GM23338 (cell line): ENCODE results near the gene ANO4. TPM values are rescaled to one million over a fixed set of nuclear protein-coding genes. Genes with fewer than 3 reads are reported as not detected.

Source experiments
- ATAC-seq: fragments of 200-7000 bp; cut with Tn5 transposase; 3 replicates; pipeline ENCODE4 v1.9.1; 2020
- DNase-seq: peaks from one replicate; pipeline ENCODE4 v3.0.0-alpha.2; 2015; ENCODE audit warnings: low spot score
- H2AFZ ChIP-seq: fragments of 200-600 bp; sonication (generic); 2 replicates; pipeline ENCODE4 v1.8.0; 2016; ENCODE audit warnings: antibody characterized with exemption, mild to moderate bottlenecking, moderate library complexity
- H3F3A ChIP-seq: fragments of 200-600 bp; sonication (generic); replicated peaks from 2 replicates; pipeline ENCODE4 v1.8.0; 2017; ENCODE audit warnings: antibody characterized with exemption, mixed run types, low read depth
- H3K27ac ChIP-seq: fragments of 200-600 bp; sonication (generic); 2 replicates; pipeline ENCODE4 v1.6.1; 2016; ENCODE audit warnings: low read depth
- H3K27me3 ChIP-seq: fragments of 200-600 bp; sonication (generic); 2 replicates; pipeline ENCODE4 v1.8.0; 2016; ENCODE audit warnings: mild to moderate bottlenecking, mixed run types, moderate library complexity; ENCODE audit not compliant: insufficient read depth
- H3K36me3 ChIP-seq: fragments of 200-600 bp; sonication (generic); 2 replicates; pipeline ENCODE4 v1.8.0; 2016; ENCODE audit warnings: mild to moderate bottlenecking; ENCODE audit not compliant: insufficient read depth
- H3K4me1 ChIP-seq: fragments of 200-600 bp; sonication (generic); 2 replicates; pipeline ENCODE4 v1.8.0; 2016; ENCODE audit warnings: mild to moderate bottlenecking, moderate library complexity; ENCODE audit not compliant: insufficient read depth
- H3K4me2 ChIP-seq: fragments of 200-600 bp; sonication (generic); 2 replicates; pipeline ENCODE4 v1.7.1; 2017; ENCODE audit warnings: mixed run types
- H3K4me3 ChIP-seq: fragments of 200-600 bp; sonication (generic); 2 replicates; pipeline ENCODE4 v1.6.1; 2016; ENCODE audit warnings: mixed run types
- H3K79me2 ChIP-seq: fragments of 200-600 bp; sonication (generic); replicated peaks from 2 replicates; pipeline ENCODE4 v1.8.0; 2017; ENCODE audit warnings: mild to moderate bottlenecking; ENCODE audit not compliant: insufficient read depth
- H3K9me2 ChIP-seq: fragments of 200-600 bp; sonication (generic); 2 replicates; pipeline ENCODE4 v1.8.0; 2017; ENCODE audit not compliant: insufficient read depth
- H4K20me1 ChIP-seq: fragments of 200-600 bp; sonication (generic); replicated peaks from 2 replicates; pipeline ENCODE4 v1.8.0; 2017; ENCODE audit warnings: mild to moderate bottlenecking; ENCODE audit not compliant: insufficient read depth
- H3K27ac Mint-ChIP-seq: 2 replicates; pipeline ENCODE4 v1.8.0; 2020; ENCODE audit warnings: inconsistent platforms, mild to moderate bottlenecking, moderate library complexity, mixed read lengths
- H3K27me3 Mint-ChIP-seq: 3 replicates; pipeline ENCODE4 v1.8.0; 2022; ENCODE audit warnings: low read depth, mild to moderate bottlenecking, moderate library complexity, mixed read lengths, inconsistent platforms; ENCODE audit not compliant: insufficient read depth, poor library complexity
- H3K36me3 Mint-ChIP-seq: 3 replicates; pipeline ENCODE4 v1.8.0; 2021; ENCODE audit warnings: low read depth, mild to moderate bottlenecking, inconsistent platforms, moderate library complexity, mixed read lengths
- H3K4me1 Mint-ChIP-seq: 3 replicates; pipeline ENCODE4 v1.8.0; 2020; ENCODE audit warnings: mild to moderate bottlenecking, inconsistent platforms, mixed read lengths
- H3K4me3 Mint-ChIP-seq: 3 replicates; pipeline ENCODE4 v1.8.0; 2021; ENCODE audit warnings: moderate library complexity, mild to moderate bottlenecking, inconsistent platforms, mixed read lengths
- H3K9me3 Mint-ChIP-seq: 3 replicates; pipeline ENCODE4 v1.8.0; 2020; ENCODE audit warnings: moderate library complexity, mild to moderate bottlenecking, inconsistent platforms, mixed read lengths
- CREB1 ChIP-seq: fragments of 250-450 bp; sonication (Bioruptor Pico); IDR thresholded peaks from 2 replicates; pipeline ENCODE4 v1.5.0; 2020; ENCODE audit warnings: low read depth, mild to moderate bottlenecking, moderate library complexity
- ETS1 ChIP-seq: IDR thresholded peaks from 2 replicates; pipeline ENCODE4 v1.6.1; 2016; ENCODE audit warnings: antibody characterized with exemption
- EZH2 ChIP-seq: fragments of 200-600 bp; sonication (generic); IDR thresholded peaks from one replicate; pipeline ENCODE4 v1.8.0; 2017; ENCODE audit warnings: antibody characterized with exemption, mild to moderate bottlenecking, low read depth; ENCODE audit not compliant: unreplicated experiment
- EZH2phosphoT487 ChIP-seq: fragments of 200-600 bp; sonication (generic); IDR thresholded peaks from one replicate; pipeline ENCODE4 v1.8.1; 2018; ENCODE audit warnings: antibody characterized with exemption; ENCODE audit not compliant: unreplicated experiment
- JUNB ChIP-seq: IDR thresholded peaks from one replicate; pipeline ENCODE4 v1.6.1; 2016; ENCODE audit warnings: antibody characterized with exemption; ENCODE audit not compliant: unreplicated experiment
- NANOG ChIP-seq: IDR thresholded peaks from 2 replicates; pipeline ENCODE4 v1.6.1; 2016; ENCODE audit warnings: antibody characterized with exemption, borderline replicate concordance
- POLR2AphosphoS5 ChIP-seq: IDR thresholded peaks from 2 replicates; pipeline ENCODE4 v1.6.1; 2016; ENCODE audit warnings: antibody characterized with exemption, low read depth
- STAT1 ChIP-seq: IDR thresholded peaks from one replicate; pipeline ENCODE4 v1.6.1; 2016; ENCODE audit warnings: antibody characterized with exemption; ENCODE audit not compliant: unreplicated experiment
- ZNF114 ChIP-seq: fragments of 250-450 bp; sonication (Bioruptor Pico); IDR thresholded peaks from 2 replicates; pipeline ENCODE4 v1.5.0; 2020; ENCODE audit warnings: mild to moderate bottlenecking, moderate library complexity
- polyA plus RNA-seq: library from polyadenylated mRNA; unstranded; fragments of >200 nt; fragmentation: Nextera tagmentation; extraction: Ambion mirVana; gene quantifications from 2 replicates; pipeline ENCODE4 v1.2.1, GENCODE V29; 2016
- total RNA-seq: library from RNA; depleted of rRNA; stranded (reverse); fragments of >200 nt; shearing (Covaris generic); gene quantifications from 2 replicates; pipeline ENCODE4 v1.2.3, GENCODE V29; 2014
- TF ChIP-seq, protein P1 (sequence below): fragments of 250-450 bp; sonication (Bioruptor Pico); IDR thresholded peaks from 2 replicates; pipeline ENCODE4 v1.5.0; 2020; ENCODE audit warnings: mild to moderate bottlenecking, moderate library complexity
- TF ChIP-seq, protein P2 (sequence below), 2 experiments: fragments of 200-600 bp in 1 of 2; sonication (generic) in 1 of 2; conservative IDR thresholded peaks; 2 replicates each; pipeline versions ENCODE4 v1.5.1 to v1.6.1; 2016 to 2017; ENCODE audit warnings: antibody characterized with exemption in 2 of 2, low read depth in 2 of 2, mild to moderate bottlenecking in 2 of 2, moderate library complexity in 1 of 2

The ANO4 gene
- total and polyA plus RNA-seq, 2 experiments from 2014 or later, result 1.7 to 8.7 TPM

GRCh38 chr12:100843061-100843460, 48.5 kb downstream of the ANO4 start:
- Histone ChIP-seq H3K4me2 (no peak overlapping the region), H3K4me3 (no peak overlapping the region), H3K79me2 (no peaks in the 10 kb centered on the region), H3K9me2 (peaks cover 5% of the 10 kb centered on the region; the same call in 1 of the 2 replicates), H4K20me1 (no peaks in the 10 kb centered on the region), H3F3A (no peaks in the 10 kb centered on the region), H3K27me3 (no peaks in the 10 kb centered on the region), H2AFZ (no peak overlapping the region; the same call in 1 of the 2 replicates), H3K36me3 (no peaks in the 10 kb centered on the region), H3K4me1 (no peaks in the 10 kb centered on the region), H3K27ac (no peak overlapping the region)
- no peak for ATAC-seq
- Mint-ChIP-seq H3K27ac (no peak overlapping the region), H3K4me3 (no peak overlapping the region), H3K36me3 (no peaks in the 10 kb centered on the region), H3K27me3 (no peaks in the 10 kb centered on the region), H3K4me1 (no peaks in the 10 kb centered on the region), H3K9me3 (no peaks in the 10 kb centered on the region)
- no peak for DNase-seq
- TF ChIP-seq ETS1 (no peak), ZNF114 (CRISPR knock-in tag) (no peak), EZH2 (no peak), NANOG (no peak), POLR2AphosphoS5 (no peak), STAT1 (no peak), JUNB (no peak), CREB1 (CRISPR knock-in tag) (no peak), EZH2phosphoT487 (no peak)
- TF ChIP-seq, protein P1, sequence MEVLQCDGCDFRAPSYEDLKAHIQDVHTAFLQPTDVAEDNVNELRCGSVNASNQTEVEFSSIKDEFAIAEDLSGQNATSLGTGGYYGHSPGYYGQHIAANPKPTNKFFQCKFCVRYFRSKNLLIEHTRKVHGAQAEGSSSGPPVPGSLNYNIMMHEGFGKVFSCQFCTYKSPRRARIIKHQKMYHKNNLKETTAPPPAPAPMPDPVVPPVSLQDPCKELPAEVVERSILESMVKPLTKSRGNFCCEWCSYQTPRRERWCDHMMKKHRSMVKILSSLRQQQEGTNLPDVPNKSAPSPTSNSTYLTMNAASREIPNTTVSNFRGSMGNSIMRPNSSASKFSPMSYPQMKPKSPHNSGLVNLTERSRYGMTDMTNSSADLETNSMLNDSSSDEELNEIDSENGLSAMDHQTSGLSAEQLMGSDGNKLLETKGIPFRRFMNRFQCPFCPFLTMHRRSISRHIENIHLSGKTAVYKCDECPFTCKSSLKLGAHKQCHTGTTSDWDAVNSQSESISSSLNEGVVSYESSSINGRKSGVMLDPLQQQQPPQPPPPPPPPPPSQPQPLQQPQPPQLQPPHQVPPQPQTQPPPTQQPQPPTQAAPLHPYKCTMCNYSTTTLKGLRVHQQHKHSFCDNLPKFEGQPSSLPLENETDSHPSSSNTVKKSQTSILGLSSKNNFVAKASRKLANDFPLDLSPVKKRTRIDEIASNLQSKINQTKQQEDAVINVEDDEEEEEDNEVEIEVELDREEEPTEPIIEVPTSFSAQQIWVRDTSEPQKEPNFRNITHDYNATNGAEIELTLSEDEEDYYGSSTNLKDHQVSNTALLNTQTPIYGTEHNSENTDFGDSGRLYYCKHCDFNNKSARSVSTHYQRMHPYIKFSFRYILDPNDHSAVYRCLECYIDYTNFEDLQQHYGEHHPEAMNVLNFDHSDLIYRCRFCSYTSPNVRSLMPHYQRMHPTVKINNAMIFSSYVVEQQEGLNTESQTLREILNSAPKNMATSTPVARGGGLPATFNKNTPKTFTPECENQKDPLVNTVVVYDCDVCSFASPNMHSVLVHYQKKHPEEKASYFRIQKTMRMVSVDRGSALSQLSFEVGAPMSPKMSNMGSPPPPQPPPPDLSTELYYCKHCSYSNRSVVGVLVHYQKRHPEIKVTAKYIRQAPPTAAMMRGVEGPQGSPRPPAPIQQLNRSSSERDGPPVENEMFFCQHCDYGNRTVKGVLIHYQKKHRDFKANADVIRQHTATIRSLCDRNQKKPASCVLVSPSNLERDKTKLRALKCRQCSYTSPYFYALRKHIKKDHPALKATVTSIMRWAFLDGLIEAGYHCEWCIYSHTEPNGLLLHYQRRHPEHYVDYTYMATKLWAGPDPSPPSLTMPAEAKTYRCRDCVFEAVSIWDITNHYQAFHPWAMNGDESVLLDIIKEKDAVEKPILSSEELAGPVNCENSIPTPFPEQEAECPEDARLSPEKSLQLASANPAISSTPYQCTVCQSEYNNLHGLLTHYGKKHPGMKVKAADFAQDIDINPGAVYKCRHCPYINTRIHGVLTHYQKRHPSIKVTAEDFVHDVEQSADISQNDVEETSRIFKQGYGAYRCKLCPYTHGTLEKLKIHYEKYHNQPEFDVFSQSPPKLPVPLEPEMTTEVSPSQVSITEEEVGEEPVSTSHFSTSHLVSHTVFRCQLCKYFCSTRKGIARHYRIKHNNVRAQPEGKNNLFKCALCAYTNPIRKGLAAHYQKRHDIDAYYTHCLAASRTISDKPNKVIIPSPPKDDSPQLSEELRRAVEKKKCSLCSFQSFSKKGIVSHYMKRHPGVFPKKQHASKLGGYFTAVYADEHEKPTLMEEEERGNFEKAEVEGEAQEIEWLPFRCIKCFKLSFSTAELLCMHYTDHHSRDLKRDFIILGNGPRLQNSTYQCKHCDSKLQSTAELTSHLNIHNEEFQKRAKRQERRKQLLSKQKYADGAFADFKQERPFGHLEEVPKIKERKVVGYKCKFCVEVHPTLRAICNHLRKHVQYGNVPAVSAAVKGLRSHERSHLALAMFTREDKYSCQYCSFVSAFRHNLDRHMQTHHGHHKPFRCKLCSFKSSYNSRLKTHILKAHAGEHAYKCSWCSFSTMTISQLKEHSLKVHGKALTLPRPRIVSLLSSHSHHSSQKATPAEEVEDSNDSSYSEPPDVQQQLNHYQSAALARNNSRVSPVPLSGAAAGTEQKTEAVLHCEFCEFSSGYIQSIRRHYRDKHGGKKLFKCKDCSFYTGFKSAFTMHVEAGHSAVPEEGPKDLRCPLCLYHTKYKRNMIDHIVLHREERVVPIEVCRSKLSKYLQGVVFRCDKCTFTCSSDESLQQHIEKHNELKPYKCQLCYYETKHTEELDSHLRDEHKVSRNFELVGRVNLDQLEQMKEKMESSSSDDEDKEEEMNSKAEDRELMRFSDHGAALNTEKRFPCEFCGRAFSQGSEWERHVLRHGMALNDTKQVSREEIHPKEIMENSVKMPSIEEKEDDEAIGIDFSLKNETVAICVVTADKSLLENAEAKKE (CRISPR knock-in tag), result no peak
- TF ChIP-seq, protein P2, sequence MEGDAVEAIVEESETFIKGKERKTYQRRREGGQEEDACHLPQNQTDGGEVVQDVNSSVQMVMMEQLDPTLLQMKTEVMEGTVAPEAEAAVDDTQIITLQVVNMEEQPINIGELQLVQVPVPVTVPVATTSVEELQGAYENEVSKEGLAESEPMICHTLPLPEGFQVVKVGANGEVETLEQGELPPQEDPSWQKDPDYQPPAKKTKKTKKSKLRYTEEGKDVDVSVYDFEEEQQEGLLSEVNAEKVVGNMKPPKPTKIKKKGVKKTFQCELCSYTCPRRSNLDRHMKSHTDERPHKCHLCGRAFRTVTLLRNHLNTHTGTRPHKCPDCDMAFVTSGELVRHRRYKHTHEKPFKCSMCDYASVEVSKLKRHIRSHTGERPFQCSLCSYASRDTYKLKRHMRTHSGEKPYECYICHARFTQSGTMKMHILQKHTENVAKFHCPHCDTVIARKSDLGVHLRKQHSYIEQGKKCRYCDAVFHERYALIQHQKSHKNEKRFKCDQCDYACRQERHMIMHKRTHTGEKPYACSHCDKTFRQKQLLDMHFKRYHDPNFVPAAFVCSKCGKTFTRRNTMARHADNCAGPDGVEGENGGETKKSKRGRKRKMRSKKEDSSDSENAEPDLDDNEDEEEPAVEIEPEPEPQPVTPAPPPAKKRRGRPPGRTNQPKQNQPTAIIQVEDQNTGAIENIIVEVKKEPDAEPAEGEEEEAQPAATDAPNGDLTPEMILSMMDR (conservative IDR thresholded peaks at IDR 0.05; ENCODE audit: low read depth in 2 of 2), result no peak
